GM10266 (cell line): ENCODE measurements around the gene PHOSPHO1.

Experiments used
- DNase-seq: peaks from one replicate; pipeline ENCODE4 v3.0.0; 2012; ENCODE audit errors: extremely low spot score
- CTCF ChIP-seq: IDR thresholded peaks from 2 replicates; pipeline ENCODE4 v1.5.1; 2012; ENCODE audit warnings: mild to moderate bottlenecking, low read depth; ENCODE audit not compliant: control insufficient read depth, insufficient read depth; ENCODE audit errors: missing control alignments

PHOSPHO1 gene

GRCh38 chr17:49234509-49235080 lies 4.0 kb upstream of the PHOSPHO1 start:
- DNase-seq, result no peak
- TF ChIP-seq CTCF, result no peak

- TF ChIP-seq CTCF, result no peak
- DNase-seq, result no peak
Observed at GRCh38 chr17:49231563-49231894, 942 bp upstream of the PHOSPHO1 start.

- no peak for DNase-seq
Observed at GRCh38 chr17:49229805-49230600, 584 bp downstream of the PHOSPHO1 start.

GRCh38 chr17:49229076-49229804 lies 1.3 kb downstream of the PHOSPHO1 start:
- no peak for DNase-seq
- TF ChIP-seq CTCF, result no peak

More at GRCh38 chr17:49229805-49230600, 584 bp downstream of the PHOSPHO1 start:
- no peak for TF ChIP-seq CTCF

- DNase-seq, result peak; percentile 86
- TF ChIP-seq CTCF, result peak; percentile 86
Observed at GRCh38 chr17:49227436-49228261, 2.9 kb downstream of the PHOSPHO1 start.

GRCh38 chr17:49226771-49227435 lies 3.7 kb downstream of the PHOSPHO1 start:
- no peak for DNase-seq
- TF ChIP-seq CTCF, result no peak
